Testis (tissue), 2 donors: ENCODE data around the gene DEFB126.

ENCODE experiments used
- POLR2A ChIP-seq: fragments of 450-650 bp; IDR thresholded peaks from one replicate; pipeline ENCODE4 v1.6.1; 2017; ENCODE audit warnings: antibody characterized with exemption, mild to moderate bottlenecking, moderate library complexity
- TF ChIP-seq, protein P1 (sequence below), 3 experiments: fragments of 450-650 bp in 2 of 3; fragments of 200-600 bp in 1 of 3; sonication (generic) in 1 of 3; IDR thresholded peaks; one replicate each; pipeline ENCODE4 v1.5.1; 2016 to 2019; ENCODE audit warnings: antibody characterized with exemption in 3 of 3, mild to moderate bottlenecking in 2 of 3, moderate library complexity in 1 of 3

DNA sequence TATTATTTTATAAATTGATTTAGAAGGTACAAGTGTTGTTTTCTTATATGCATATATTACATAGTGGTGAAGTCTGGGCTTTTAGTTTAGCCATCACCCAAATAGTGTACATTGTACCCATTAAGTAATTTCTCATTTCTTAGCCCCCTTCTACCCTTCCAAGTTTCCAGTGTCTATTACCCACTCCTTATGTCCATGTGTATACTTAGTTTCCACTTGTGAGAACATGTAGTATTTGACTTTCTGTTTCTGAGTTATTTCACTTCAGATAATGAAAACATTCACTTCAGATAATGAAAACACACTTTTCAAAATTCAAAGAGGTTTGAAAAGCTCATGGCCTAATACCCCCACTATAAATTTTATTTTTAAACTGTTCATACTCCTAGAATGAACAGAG is 40.4 kb upstream of the DEFB126 start:
- TF ChIP-seq, protein P1, sequence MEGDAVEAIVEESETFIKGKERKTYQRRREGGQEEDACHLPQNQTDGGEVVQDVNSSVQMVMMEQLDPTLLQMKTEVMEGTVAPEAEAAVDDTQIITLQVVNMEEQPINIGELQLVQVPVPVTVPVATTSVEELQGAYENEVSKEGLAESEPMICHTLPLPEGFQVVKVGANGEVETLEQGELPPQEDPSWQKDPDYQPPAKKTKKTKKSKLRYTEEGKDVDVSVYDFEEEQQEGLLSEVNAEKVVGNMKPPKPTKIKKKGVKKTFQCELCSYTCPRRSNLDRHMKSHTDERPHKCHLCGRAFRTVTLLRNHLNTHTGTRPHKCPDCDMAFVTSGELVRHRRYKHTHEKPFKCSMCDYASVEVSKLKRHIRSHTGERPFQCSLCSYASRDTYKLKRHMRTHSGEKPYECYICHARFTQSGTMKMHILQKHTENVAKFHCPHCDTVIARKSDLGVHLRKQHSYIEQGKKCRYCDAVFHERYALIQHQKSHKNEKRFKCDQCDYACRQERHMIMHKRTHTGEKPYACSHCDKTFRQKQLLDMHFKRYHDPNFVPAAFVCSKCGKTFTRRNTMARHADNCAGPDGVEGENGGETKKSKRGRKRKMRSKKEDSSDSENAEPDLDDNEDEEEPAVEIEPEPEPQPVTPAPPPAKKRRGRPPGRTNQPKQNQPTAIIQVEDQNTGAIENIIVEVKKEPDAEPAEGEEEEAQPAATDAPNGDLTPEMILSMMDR (IDR thresholded peaks at IDR 0.05) = no peak
- TF ChIP-seq POLR2A = no peak
